ENCODE data around the gene ELOVL5. TPM values are rescaled to one million over a fixed set of nuclear protein-coding genes. Genes with fewer than 3 reads are reported as not detected.

ELOVL5 gene
- polyA plus RNA-seq, 1 donor from 2014 or later, result 31.2 TPM

DNA sequence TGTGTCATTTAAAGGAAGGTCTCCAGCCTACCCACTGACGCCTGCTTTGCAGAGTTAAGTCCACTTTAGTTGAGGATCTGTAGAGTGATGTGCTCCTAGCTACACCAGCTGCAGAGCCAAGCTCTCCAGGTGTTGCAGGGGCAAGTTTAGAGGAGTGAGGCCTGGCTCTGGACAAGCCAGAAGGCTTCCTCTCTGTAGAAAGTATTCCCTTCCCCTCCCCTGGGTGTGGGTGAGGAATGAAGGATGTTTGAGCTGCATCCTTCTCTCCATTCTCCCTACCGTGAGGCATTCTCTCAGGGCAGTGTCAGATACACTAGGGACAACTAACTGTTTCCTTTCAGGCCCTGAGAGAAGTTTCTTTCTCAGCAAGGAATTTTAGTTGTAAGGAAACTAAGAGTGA, 66.5 kb downstream of the ELOVL5 start:
- Histone ChIP-seq H4K20me1 (ENCODE audit: insufficient read depth) (no peaks in the 10 kb centered on the region), H3K9me3 (ENCODE audit: low read length) (no peaks in the 10 kb centered on the region), H3K4me2 (ENCODE audit: low read length) (no peak overlapping the region), H3K27ac (ENCODE audit: low read length) (no peak overlapping the region), H3K36me3 (ENCODE audit: insufficient read depth, low read length) (peaks cover under 1% of the 10 kb centered on the region), H3K9ac (ENCODE audit: low read length) (no peak overlapping the region), H3K4me3 (ENCODE audit: low read length) (no peak overlapping the region), H3F3A (ENCODE audit: insufficient read depth, low read length, poor library complexity, severe bottlenecking) (no peaks in the 10 kb centered on the region), H3K79me2 (replicated peaks; ENCODE audit: insufficient read depth, low read length) (peaks cover 5% of the 10 kb centered on the region), H3K9me2 (ENCODE audit: insufficient read depth, low read length) (no peaks in the 10 kb centered on the region), H2AFZ (ENCODE audit: low read depth, low read length) (no peak overlapping the region), H3K27me3 (ENCODE audit: insufficient read depth, low read depth, low read length) (no peaks in the 10 kb centered on the region)
- TF ChIP-seq POLR2AphosphoS5 (IDR thresholded peaks at IDR 0.05) (no peak), EP300 (conservative IDR thresholded peaks at IDR 0.05; ENCODE audit: poor library complexity, severe bottlenecking) (no peak), TAF1 (IDR thresholded peaks at IDR 0.05; ENCODE audit: low read depth) (no peak), EZH2 (IDR thresholded peaks at IDR 0.05; ENCODE audit: borderline replicate concordance, insufficient read depth, low read length, poor library complexity, severe bottlenecking) (no peak), RAD21 (conservative IDR thresholded peaks at IDR 0.05) (no peak), SMC3 (conservative IDR thresholded peaks at IDR 0.05; ENCODE audit: poor library complexity) (no peak), MXI1 (conservative IDR thresholded peaks at IDR 0.05; ENCODE audit: poor library complexity, severe bottlenecking) (no peak)
- TF ChIP-seq, protein P1, sequence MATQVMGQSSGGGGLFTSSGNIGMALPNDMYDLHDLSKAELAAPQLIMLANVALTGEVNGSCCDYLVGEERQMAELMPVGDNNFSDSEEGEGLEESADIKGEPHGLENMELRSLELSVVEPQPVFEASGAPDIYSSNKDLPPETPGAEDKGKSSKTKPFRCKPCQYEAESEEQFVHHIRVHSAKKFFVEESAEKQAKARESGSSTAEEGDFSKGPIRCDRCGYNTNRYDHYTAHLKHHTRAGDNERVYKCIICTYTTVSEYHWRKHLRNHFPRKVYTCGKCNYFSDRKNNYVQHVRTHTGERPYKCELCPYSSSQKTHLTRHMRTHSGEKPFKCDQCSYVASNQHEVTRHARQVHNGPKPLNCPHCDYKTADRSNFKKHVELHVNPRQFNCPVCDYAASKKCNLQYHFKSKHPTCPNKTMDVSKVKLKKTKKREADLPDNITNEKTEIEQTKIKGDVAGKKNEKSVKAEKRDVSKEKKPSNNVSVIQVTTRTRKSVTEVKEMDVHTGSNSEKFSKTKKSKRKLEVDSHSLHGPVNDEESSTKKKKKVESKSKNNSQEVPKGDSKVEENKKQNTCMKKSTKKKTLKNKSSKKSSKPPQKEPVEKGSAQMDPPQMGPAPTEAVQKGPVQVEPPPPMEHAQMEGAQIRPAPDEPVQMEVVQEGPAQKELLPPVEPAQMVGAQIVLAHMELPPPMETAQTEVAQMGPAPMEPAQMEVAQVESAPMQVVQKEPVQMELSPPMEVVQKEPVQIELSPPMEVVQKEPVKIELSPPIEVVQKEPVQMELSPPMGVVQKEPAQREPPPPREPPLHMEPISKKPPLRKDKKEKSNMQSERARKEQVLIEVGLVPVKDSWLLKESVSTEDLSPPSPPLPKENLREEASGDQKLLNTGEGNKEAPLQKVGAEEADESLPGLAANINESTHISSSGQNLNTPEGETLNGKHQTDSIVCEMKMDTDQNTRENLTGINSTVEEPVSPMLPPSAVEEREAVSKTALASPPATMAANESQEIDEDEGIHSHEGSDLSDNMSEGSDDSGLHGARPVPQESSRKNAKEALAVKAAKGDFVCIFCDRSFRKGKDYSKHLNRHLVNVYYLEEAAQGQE (IDR thresholded peaks at IDR 0.05; ENCODE audit: borderline replicate concordance), result no peak
- TF ChIP-seq, protein P2, sequence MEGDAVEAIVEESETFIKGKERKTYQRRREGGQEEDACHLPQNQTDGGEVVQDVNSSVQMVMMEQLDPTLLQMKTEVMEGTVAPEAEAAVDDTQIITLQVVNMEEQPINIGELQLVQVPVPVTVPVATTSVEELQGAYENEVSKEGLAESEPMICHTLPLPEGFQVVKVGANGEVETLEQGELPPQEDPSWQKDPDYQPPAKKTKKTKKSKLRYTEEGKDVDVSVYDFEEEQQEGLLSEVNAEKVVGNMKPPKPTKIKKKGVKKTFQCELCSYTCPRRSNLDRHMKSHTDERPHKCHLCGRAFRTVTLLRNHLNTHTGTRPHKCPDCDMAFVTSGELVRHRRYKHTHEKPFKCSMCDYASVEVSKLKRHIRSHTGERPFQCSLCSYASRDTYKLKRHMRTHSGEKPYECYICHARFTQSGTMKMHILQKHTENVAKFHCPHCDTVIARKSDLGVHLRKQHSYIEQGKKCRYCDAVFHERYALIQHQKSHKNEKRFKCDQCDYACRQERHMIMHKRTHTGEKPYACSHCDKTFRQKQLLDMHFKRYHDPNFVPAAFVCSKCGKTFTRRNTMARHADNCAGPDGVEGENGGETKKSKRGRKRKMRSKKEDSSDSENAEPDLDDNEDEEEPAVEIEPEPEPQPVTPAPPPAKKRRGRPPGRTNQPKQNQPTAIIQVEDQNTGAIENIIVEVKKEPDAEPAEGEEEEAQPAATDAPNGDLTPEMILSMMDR (IDR thresholded peaks at IDR 0.05; ENCODE audit: poor library complexity, severe bottlenecking), result no peak

DNA sequence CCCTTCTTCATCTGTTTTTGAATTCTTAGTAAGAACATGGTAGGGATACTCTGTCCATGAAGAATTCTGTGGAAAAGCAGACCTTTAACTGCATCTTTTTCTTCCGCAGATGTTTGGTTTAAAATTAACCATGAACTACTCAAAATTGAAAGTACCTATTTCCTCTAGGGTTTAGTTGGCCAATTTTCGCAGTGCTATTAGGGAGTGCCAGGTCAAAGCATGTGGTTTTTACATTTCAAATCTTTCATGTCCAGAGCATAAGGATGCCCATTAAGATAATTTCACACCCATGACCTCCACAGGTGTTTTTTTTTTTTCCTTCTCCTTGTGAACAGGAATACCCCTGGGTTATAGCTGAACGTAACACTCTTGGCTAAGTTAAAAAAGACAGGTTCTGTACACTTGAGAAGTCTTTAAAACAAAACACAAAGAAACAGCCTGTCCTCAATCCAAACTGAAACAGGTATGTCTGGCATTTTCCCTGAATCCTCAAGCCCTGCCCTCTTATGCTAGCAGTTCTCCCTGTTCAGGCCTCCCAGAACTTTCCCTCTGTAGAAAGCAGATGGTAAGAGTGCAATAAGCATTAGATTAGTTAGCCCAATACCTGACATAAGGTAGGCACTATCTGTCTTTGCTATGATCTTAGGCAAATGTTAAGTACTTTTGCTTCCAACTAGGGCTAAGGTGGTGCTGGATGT, 67.1 kb downstream of the ELOVL5 start:
- Histone ChIP-seq H3K4me3 (ENCODE audit: low read length) (no peak overlapping the region), H3K36me3 (ENCODE audit: insufficient read depth, low read length) (no peaks in the 10 kb centered on the region), H2AFZ (ENCODE audit: low read depth, low read length) (no peak overlapping the region), H3K27me3 (ENCODE audit: insufficient read depth, low read depth, low read length) (no peaks in the 10 kb centered on the region), H3K9ac (ENCODE audit: low read length) (no peak overlapping the region), H3K9me2 (ENCODE audit: insufficient read depth, low read length) (no peaks in the 10 kb centered on the region), H3K4me2 (ENCODE audit: low read length) (no peak overlapping the region), H3K9me3 (ENCODE audit: low read length) (no peaks in the 10 kb centered on the region), H3K27ac (ENCODE audit: low read length) (no peak overlapping the region), H4K20me1 (ENCODE audit: insufficient read depth) (no peaks in the 10 kb centered on the region), H3K79me2 (replicated peaks; ENCODE audit: insufficient read depth, low read length) (peaks cover 5% of the 10 kb centered on the region), H3F3A (ENCODE audit: insufficient read depth, low read length, poor library complexity, severe bottlenecking) (no peaks in the 10 kb centered on the region)
- TF ChIP-seq POLR2AphosphoS5 (IDR thresholded peaks at IDR 0.05) (no peak), MXI1 (conservative IDR thresholded peaks at IDR 0.05; ENCODE audit: poor library complexity, severe bottlenecking) (no peak), EZH2 (IDR thresholded peaks at IDR 0.05; ENCODE audit: borderline replicate concordance, insufficient read depth, low read length, poor library complexity, severe bottlenecking) (no peak), RAD21 (conservative IDR thresholded peaks at IDR 0.05) (no peak), EP300 (conservative IDR thresholded peaks at IDR 0.05; ENCODE audit: poor library complexity, severe bottlenecking) (no peak), SMC3 (conservative IDR thresholded peaks at IDR 0.05; ENCODE audit: poor library complexity) (no peak), TAF1 (IDR thresholded peaks at IDR 0.05; ENCODE audit: low read depth) (no peak)
- TF ChIP-seq, protein P1 (IDR thresholded peaks at IDR 0.05; ENCODE audit: borderline replicate concordance), result no peak
- TF ChIP-seq, protein P2 (IDR thresholded peaks at IDR 0.05; ENCODE audit: poor library complexity, severe bottlenecking), result no peak

All from neural cell (in vitro differentiated cells).